Measurements from ENCODE around the gene BCAR3.

- TF ChIP-seq CTCF (conservative IDR thresholded peaks at IDR 0.05; ENCODE audit: low read depth, low read length) (no peak), BHLHE40 (IDR thresholded peaks at IDR 0.05; ENCODE audit: low read depth, low read length) (no peak), POLR2A (IDR thresholded peaks at IDR 0.05; ENCODE audit: low read depth, low read length) (no peak), RAD21 (IDR thresholded peaks at IDR 0.05; ENCODE audit: low read length) (no peak), CEBPB (IDR thresholded peaks at IDR 0.05; ENCODE audit: low read depth, low read length) (no peak), CHD1 (IDR thresholded peaks at IDR 0.05; ENCODE audit: low read depth, low read length) (no peak)
Observed at GRCh38 chr1:93521618-93522017, 160.0 kb downstream of the BCAR3 start.

Data from IMR-90 (cell line).